CD14-positive monocyte (primary cell): ENCODE measurements around the gene PCSK1N. TPM values are rescaled to one million over a fixed set of nuclear protein-coding genes. Genes with fewer than 3 reads are reported as not detected.
"Not testable (repeated sequence)": the region's sequence is repeated elsewhere in the genome, so short reads cannot be mapped to it uniquely, and the experiment has no call there.

Experiments used
- DNase-seq, 3 donors: peaks; one replicate each; pipeline ENCODE4 v3.0.0-alpha.2; 2011 to 2022
- H2AFZ ChIP-seq: 2 replicates; pipeline ENCODE4 v1.6.0; 2012; ENCODE audit warnings: mild to moderate bottlenecking, low read depth, low read length, inconsistent platforms; ENCODE audit not compliant: insufficient read depth, poor library complexity, severe bottlenecking
- H3K27ac ChIP-seq, 2 donors: 1 replicate in 1 of 2; 2 replicates in 1 of 2; pipeline ENCODE4 v1.5.1; 2012 to 2013; ENCODE audit warnings: low read length in 2 of 2, control low read depth in 1 of 2, inconsistent platforms in 1 of 2, low read depth in 1 of 2, mild to moderate bottlenecking in 1 of 2
- H3K27me3 ChIP-seq, 2 donors: one replicate each; pipeline versions ENCODE4 v1.6.0 to v1.6.1; 2011 to 2013; ENCODE audit warnings: low read length in 2 of 2; ENCODE audit not compliant: control insufficient read depth in 2 of 2, insufficient read depth in 2 of 2
- H3K36me3 ChIP-seq, 2 donors: replicated peaks in 1 of 2; 1 replicate in 1 of 2; 2 replicates in 1 of 2; pipeline versions ENCODE4 v1.5.1 to v1.6.1; 2012 to 2013; ENCODE audit warnings: low read length in 2 of 2, control low read depth in 1 of 2, inconsistent platforms in 1 of 2, mild to moderate bottlenecking in 1 of 2; ENCODE audit not compliant: insufficient read depth in 2 of 2, control insufficient read depth in 1 of 2
- H3K4me1 ChIP-seq, 2 donors: 1 replicate in 1 of 2; 2 replicates in 1 of 2; pipeline versions ENCODE4 v1.5.1 to v1.6.1; 2012 to 2013; ENCODE audit warnings: low read length in 2 of 2, control low read depth in 1 of 2, inconsistent platforms in 1 of 2, mild to moderate bottlenecking in 1 of 2, moderate library complexity in 1 of 2; ENCODE audit not compliant: insufficient read depth in 2 of 2, control insufficient read depth in 1 of 2
- H3K4me2 ChIP-seq: replicated peaks from 2 replicates; pipeline ENCODE3; 2012; ENCODE audit warnings: low read length, moderate library complexity, mild to moderate bottlenecking; ENCODE audit not compliant: poor library complexity, severe bottlenecking; ENCODE audit errors: extremely low read depth
- H3K4me3 ChIP-seq, 3 experiments: fragments of 200-600 bp in 1 of 3; sonication (generic) in 1 of 3; replicated peaks in 1 of 3; 1 replicate in 2 of 3; 2 replicates in 1 of 3; pipeline ENCODE4 v1.5.1; 2011 to 2013; ENCODE audit warnings: low read length in 3 of 3, mild to moderate bottlenecking in 3 of 3, control low read depth in 2 of 3, low read depth in 2 of 3, inconsistent platforms in 1 of 3, moderate library complexity in 1 of 3
- H3K79me2 ChIP-seq: 2 replicates; pipeline ENCODE4 v1.6.0; 2012; ENCODE audit warnings: mild to moderate bottlenecking, control low read depth, inconsistent platforms, low read length, moderate library complexity; ENCODE audit not compliant: insufficient read depth
- H3K9ac ChIP-seq: 2 replicates; pipeline ENCODE4 v1.6.0; 2017; ENCODE audit warnings: low read length, mild to moderate bottlenecking; ENCODE audit not compliant: insufficient read depth, poor library complexity, severe bottlenecking
- H3K9me3 ChIP-seq, 2 donors: replicated peaks in 1 of 2; 1 replicate in 1 of 2; 2 replicates in 1 of 2; pipeline versions ENCODE4 v1.5.1 to v1.6.1; 2012 to 2013; ENCODE audit warnings: low read length in 2 of 2, control low read depth in 1 of 2; ENCODE audit not compliant: control insufficient read depth in 1 of 2, insufficient read depth in 1 of 2
- H4K20me1 ChIP-seq: 2 replicates; pipeline ENCODE4 v1.6.0; 2012; ENCODE audit warnings: mild to moderate bottlenecking, low read length, control low read depth, moderate library complexity; ENCODE audit not compliant: insufficient read depth
- H3K27ac Mint-ChIP-seq, 7 donors: one replicate each; pipeline ENCODE4 v1.8.0; 2020; ENCODE audit warnings: mild to moderate bottlenecking in 7 of 7, mixed read lengths in 7 of 7, moderate library complexity in 6 of 7, inconsistent platforms in 2 of 7
- H3K27me3 Mint-ChIP-seq, 3 donors: one replicate each; pipeline ENCODE4 v1.8.0; 2021 to 2022; ENCODE audit warnings: low read depth in 3 of 3, mild to moderate bottlenecking in 3 of 3, mixed read lengths in 3 of 3, moderate library complexity in 3 of 3, inconsistent platforms in 1 of 3
- H3K36me3 Mint-ChIP-seq, 2 donors: one replicate each; pipeline ENCODE4 v1.8.0; 2020; ENCODE audit warnings: mixed read lengths in 2 of 2, inconsistent platforms in 1 of 2, mild to moderate bottlenecking in 1 of 2
- H3K4me1 Mint-ChIP-seq: one replicate; pipeline ENCODE4 v1.8.0; 2020; ENCODE audit warnings: mild to moderate bottlenecking, mixed read lengths
- H3K4me3 Mint-ChIP-seq, 2 donors: one replicate each; pipeline ENCODE4 v1.8.0; 2020; ENCODE audit warnings: mild to moderate bottlenecking in 2 of 2, mixed read lengths in 2 of 2, moderate library complexity in 1 of 2
- H3K9me3 Mint-ChIP-seq, 7 donors: one replicate each; pipeline ENCODE4 v1.8.0; 2020 to 2022; ENCODE audit warnings: mixed read lengths in 7 of 7, mild to moderate bottlenecking in 6 of 7, moderate library complexity in 6 of 7, inconsistent platforms in 2 of 7
- CTCF ChIP-seq: fragments of 200-600 bp; IDR thresholded peaks from one replicate; pipeline ENCODE4 v1.8.0; 2022; ENCODE audit warnings: antibody characterized with exemption, mild to moderate bottlenecking
- WGBS: methylation state at CpG from one replicate; pipeline ENCODE4 v1.1.5; 2013; ENCODE audit warnings: missing lambda C conversion rate; ENCODE audit not compliant: insufficient coverage; 5-methylcytosine and 5-hydroxymethylcytosine counted together
- intact Hi-C, 2 donors: fragments of 100-400 bp; cut with micrococcal nuclease; formaldehyde crosslinking; loops; one replicate each; pipeline versions ENCODE4 v1.15.0 to v1.15.1; 2023
- polyA plus RNA-seq, 3 donors: library from polyadenylated mRNA; depleted of rRNA in 1 of 3; unstranded in 2 of 3; stranded (reverse) in 1 of 3; fragments of 300-500 nt in 2 of 3; fragments of >200 nt in 1 of 3; fragmentation: Illumina TruSeq in 2 of 3; gene quantifications; 1 replicate in 2 of 3; 2 replicates in 1 of 3; pipeline ENCODE4 v1.2.3, GENCODE V29; 2012 to 2021

PCSK1N gene
- polyA plus RNA-seq, 3 donors: not detected

- WGBS: 80% methylated on average over 1 of the region's 6 CpGs
These were observed 12.4 kb downstream of the PCSK1N start for GRCh38 chrX:48823053-48823452.

GRCh38 chrX:48819394-48819793, 16.0 kb downstream of the PCSK1N start:
- H3K4me3 Mint-ChIP-seq, H4K20me1 ChIP-seq, H3K27ac Mint-ChIP-seq, H3K79me2 ChIP-seq, H3K4me2 ChIP-seq, H3K4me1 Mint-ChIP-seq, H3K27me3 Mint-ChIP-seq, H3K9me3 Mint-ChIP-seq, H3K4me1 ChIP-seq, H3K9ac ChIP-seq, H3K4me3 ChIP-seq, intact Hi-C loops, H2AFZ ChIP-seq, H3K27me3 ChIP-seq, DNase-seq, H3K9me3 ChIP-seq, H3K27ac ChIP-seq: not testable (repeated sequence)
- peaks cover 39 to 75% of the 10 kb centered on the region in 2 donors for H3K36me3 ChIP-seq
- peaks cover 50 to 69% of the 10 kb centered on the region in 2 donors for H3K36me3 Mint-ChIP-seq
- 100% methylated on average over 2 of the region's 9 CpGs for WGBS

More at GRCh38 chrX:48823053-48823452, 12.4 kb downstream of the PCSK1N start:
- Histone ChIP-seq H3K4me2 (no peak overlapping the region), H3K36me3 (peaks cover 22 to 52% of the 10 kb centered on the region in 2 donors), H3K27me3 (peaks cover 0 to 16% of the 10 kb centered on the region in 2 donors), H2AFZ (no peak overlapping the region), H3K9me3 (no peaks in the 10 kb centered on the region), H3K79me2 (no peaks in the 10 kb centered on the region), H3K9ac (no peak overlapping the region), H3K4me1 (no peaks in the 10 kb centered on the region), H3K4me3 (no peak overlapping the region), H4K20me1 (no peaks in the 10 kb centered on the region), H3K27ac (no peak overlapping the region)
- Mint-ChIP-seq H3K36me3 (peaks cover 54% of the 10 kb centered on the region in 2 donors), H3K9me3 (peaks cover 0 to 27% (median 13%) of the 10 kb centered on the region in 7 donors), H3K27me3 (peaks cover 19 to 25% (median 19%) of the 10 kb centered on the region in 3 donors), H3K4me1 (peaks cover 9% of the 10 kb centered on the region), H3K27ac (peak overlapping the region in 1 of 7 donors; percentile 79), H3K4me3 (no peak overlapping the region)
- DNase-seq: no peak
- no peak for TF ChIP-seq CTCF
- intact Hi-C loops: no loop called here
